GM12801 (cell line): ENCODE results near the gene MCM5.

Experiments used
- CTCF ChIP-seq: IDR thresholded peaks from one replicate; pipeline ENCODE4 v1.5.1; 2011; ENCODE audit warnings: control low read depth; ENCODE audit not compliant: insufficient read length; ENCODE audit errors: extremely low read depth

MCM5 gene

GRCh38 chr22:35399678-35400500 lies at the start of gene MCM5:
MCM5 (plus strand) TSS chr22:35400140; CDS start chr22:35400439, 299 bp downstream.
- TF ChIP-seq CTCF = no peak

- TF ChIP-seq CTCF = no peak
Observed at GRCh38 chr22:35350539-35351503, 49.1 kb upstream of the MCM5 start.

GRCh38 chr22:35352214-35353111 lies 47.5 kb upstream of the MCM5 start:
- TF ChIP-seq CTCF = no peak

GRCh38 chr22:35353318-35353717 lies 46.6 kb upstream of the MCM5 start:
- no peak for TF ChIP-seq CTCF

GRCh38 chr22:35354068-35354467 lies 45.9 kb upstream of the MCM5 start:
- no peak for TF ChIP-seq CTCF

GRCh38 chr22:35357883-35358621 lies 41.9 kb upstream of the MCM5 start:
- TF ChIP-seq CTCF = no peak
